ENCODE results near the gene NMRAL1.

NMRAL1 gene

DNA sequence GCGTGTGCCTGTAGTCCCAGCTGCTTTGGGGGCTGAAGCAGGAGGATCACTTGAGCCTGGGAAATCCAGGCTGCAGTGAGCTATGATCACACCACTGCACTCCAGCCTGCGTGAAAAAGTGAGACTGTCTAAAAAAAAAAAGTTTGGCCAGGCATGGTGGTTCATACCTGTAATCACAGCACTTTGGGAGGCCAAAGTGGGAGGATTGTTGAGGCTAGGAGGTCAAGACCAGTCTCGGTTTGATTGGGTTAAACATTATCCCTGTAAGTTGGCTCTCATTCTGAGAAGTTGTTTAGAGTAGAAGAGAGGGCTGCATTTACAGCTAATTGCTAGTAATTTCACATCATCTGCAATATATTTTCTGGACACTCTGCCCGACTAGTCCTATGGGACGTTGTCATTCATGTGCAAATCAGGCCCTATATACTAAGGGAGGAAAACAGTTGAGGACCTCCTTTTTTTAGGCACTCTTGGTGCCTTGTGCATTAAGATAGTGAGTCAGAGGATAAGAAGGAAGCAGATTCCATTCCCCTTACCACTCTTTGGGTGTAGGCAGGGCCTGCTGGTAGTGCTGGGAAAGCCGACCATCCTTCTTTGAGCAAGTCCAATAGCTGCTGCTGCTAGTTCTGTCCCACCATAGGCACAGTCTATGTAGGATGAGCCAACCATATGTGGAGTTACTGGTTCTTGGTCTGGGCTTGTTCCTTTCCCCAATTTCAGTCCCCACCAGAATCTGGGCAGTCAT lies 20.5 kb upstream of the NMRAL1 start:
- TF ChIP-seq ZFP3 (CRISPR knock-in tag; IDR thresholded peaks at IDR 0.05) (no peak), ZC3H10 (CRISPR knock-in tag; IDR thresholded peaks at IDR 0.05) (no peak), TOX (CRISPR knock-in tag; IDR thresholded peaks at IDR 0.05; ENCODE audit: borderline replicate concordance) (no peak), PPARA (CRISPR knock-in tag; IDR thresholded peaks at IDR 0.05; ENCODE audit: borderline replicate concordance) (no peak)
- peak; percentile 87 for ATAC-seq

DNA sequence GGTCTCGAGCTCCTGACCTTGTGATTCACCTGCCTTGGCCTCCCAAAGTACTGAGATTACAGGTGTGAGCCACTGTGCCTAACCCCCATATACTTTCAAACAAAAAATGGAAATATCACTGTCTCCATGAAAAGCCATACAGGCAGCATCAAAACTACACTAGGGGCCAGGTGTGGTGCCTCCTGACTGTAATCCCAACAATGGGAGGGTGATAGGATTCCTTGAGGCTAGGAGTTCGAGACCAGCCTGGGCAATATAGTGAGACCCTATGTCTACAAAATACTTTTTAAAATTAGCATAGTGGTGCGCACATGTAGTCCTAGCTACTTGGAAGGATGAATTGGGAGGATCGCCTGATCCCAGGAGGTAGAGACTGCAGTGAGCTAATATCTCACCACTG lies 17.5 kb upstream of the NMRAL1 start:
- no peak for ATAC-seq
- TF ChIP-seq TOX (CRISPR knock-in tag; IDR thresholded peaks at IDR 0.05; ENCODE audit: borderline replicate concordance) (no peak), ARNTL (CRISPR knock-in tag; IDR thresholded peaks at IDR 0.05; ENCODE audit: borderline replicate concordance, low read depth) (no peak), PPARA (CRISPR knock-in tag; IDR thresholded peaks at IDR 0.05; ENCODE audit: borderline replicate concordance) (no peak), ZFP30 (CRISPR knock-in tag; IDR thresholded peaks at IDR 0.05) (no peak), ZFP3 (CRISPR knock-in tag; IDR thresholded peaks at IDR 0.05) (no peak), ESRRG (CRISPR knock-in tag; IDR thresholded peaks at IDR 0.05) (no peak)
- TF ChIP-seq, protein P1, sequence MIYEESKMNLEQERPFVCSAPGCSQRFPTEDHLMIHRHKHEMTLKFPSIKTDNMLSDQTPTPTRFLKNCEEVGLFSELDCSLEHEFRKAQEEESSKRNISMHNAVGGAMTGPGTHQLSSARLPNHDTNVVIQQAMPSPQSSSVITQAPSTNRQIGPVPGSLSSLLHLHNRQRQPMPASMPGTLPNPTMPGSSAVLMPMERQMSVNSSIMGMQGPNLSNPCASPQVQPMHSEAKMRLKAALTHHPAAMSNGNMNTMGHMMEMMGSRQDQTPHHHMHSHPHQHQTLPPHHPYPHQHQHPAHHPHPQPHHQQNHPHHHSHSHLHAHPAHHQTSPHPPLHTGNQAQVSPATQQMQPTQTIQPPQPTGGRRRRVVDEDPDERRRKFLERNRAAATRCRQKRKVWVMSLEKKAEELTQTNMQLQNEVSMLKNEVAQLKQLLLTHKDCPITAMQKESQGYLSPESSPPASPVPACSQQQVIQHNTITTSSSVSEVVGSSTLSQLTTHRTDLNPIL (CRISPR knock-in tag; IDR thresholded peaks at IDR 0.05; ENCODE audit: low read depth): no peak

DNA sequence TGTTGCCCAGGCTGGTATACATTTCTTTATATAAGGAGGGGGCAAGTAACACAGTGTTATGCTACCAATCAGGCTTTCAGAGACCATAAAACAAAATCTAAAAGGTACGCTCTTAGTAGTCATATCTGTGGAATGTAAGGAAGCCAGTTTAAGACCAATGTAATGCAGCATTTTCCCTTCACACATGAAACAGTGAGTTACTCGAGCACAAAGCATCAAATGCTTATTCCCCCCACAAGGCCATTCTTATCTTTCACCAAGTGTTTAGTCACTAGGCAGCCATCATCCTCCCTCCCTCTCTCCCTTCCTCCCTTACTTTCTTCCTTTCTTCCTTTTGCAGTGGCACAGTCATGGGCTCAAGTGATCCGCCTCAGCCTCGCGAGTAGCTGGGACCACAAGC lies 14.6 kb upstream of the NMRAL1 start:
- peak; percentile 86 for ATAC-seq
- no peak for TF ChIP-seq ZNF565 (CRISPR knock-in tag; conservative IDR thresholded peaks at IDR 0.05; ENCODE audit: low read depth)
- TF ChIP-seq, protein P2, sequence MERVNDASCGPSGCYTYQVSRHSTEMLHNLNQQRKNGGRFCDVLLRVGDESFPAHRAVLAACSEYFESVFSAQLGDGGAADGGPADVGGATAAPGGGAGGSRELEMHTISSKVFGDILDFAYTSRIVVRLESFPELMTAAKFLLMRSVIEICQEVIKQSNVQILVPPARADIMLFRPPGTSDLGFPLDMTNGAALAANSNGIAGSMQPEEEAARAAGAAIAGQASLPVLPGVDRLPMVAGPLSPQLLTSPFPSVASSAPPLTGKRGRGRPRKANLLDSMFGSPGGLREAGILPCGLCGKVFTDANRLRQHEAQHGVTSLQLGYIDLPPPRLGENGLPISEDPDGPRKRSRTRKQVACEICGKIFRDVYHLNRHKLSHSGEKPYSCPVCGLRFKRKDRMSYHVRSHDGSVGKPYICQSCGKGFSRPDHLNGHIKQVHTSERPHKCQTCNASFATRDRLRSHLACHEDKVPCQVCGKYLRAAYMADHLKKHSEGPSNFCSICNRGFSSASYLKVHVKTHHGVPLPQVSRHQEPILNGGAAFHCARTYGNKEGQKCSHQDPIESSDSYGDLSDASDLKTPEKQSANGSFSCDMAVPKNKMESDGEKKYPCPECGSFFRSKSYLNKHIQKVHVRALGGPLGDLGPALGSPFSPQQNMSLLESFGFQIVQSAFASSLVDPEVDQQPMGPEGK (CRISPR knock-in tag; IDR thresholded peaks at IDR 0.05; ENCODE audit: borderline replicate concordance): no peak
- TF ChIP-seq GLIS3 (CRISPR knock-in tag; IDR thresholded peaks at IDR 0.05): no peak
- no peak for TF ChIP-seq BACH2 (CRISPR knock-in tag; IDR thresholded peaks at IDR 0.05; ENCODE audit: borderline replicate concordance)
- TF ChIP-seq ZNF8 (CRISPR knock-in tag; IDR thresholded peaks at IDR 0.05): no peak
- no peak for TF ChIP-seq RARB (CRISPR knock-in tag; IDR thresholded peaks at IDR 0.05)
- TF ChIP-seq, protein P3, sequence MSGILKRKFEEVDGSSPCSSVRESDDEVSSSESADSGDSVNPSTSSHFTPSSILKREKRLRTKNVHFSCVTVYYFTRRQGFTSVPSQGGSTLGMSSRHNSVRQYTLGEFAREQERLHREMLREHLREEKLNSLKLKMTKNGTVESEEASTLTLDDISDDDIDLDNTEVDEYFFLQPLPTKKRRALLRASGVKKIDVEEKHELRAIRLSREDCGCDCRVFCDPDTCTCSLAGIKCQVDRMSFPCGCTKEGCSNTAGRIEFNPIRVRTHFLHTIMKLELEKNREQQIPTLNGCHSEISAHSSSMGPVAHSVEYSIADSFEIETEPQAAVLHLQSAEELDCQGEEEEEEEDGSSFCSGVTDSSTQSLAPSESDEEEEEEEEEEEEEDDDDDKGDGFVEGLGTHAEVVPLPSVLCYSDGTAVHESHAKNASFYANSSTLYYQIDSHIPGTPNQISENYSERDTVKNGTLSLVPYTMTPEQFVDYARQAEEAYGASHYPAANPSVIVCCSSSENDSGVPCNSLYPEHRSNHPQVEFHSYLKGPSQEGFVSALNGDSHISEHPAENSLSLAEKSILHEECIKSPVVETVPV (CRISPR knock-in tag; IDR thresholded peaks at IDR 0.05): no peak
- no peak for TF ChIP-seq ZNF70 (CRISPR knock-in tag; IDR thresholded peaks at IDR 0.05)
- no peak for TF ChIP-seq ARNTL (CRISPR knock-in tag; IDR thresholded peaks at IDR 0.05; ENCODE audit: borderline replicate concordance, low read depth)
- TF ChIP-seq CSDC2 (CRISPR knock-in tag; IDR thresholded peaks at IDR 0.05): no peak
- no peak for TF ChIP-seq ISL1 (CRISPR knock-in tag; IDR thresholded peaks at IDR 0.05)
- no peak for TF ChIP-seq ESRRG (CRISPR knock-in tag; IDR thresholded peaks at IDR 0.05)

DNA sequence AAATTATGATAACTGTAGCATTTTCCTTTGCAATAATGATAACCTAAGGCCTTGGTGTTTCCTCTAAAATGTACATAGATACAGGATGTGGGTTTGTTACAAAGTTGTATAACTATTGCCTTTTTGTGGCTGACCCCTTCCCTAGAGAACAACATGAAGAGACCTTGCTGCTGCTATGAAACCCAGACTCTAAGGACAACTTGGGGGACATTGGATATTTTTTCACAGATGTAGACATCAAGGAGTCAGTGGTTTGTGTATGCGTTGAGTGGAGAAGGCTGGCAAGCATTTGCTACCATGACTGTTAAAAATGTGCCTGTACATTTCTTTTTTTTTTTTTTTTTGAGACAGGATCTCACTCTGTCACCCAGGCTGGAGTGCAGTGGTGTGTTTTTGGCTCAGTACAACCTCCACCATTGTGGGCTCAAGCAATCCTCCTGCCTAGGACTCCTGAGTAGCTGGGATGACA lies 14.1 kb upstream of the NMRAL1 start:
- TF ChIP-seq RARB (CRISPR knock-in tag; IDR thresholded peaks at IDR 0.05) (no peak), ESRRG (CRISPR knock-in tag; IDR thresholded peaks at IDR 0.05) (no peak), ISL1 (CRISPR knock-in tag; IDR thresholded peaks at IDR 0.05) (no peak), BACH2 (CRISPR knock-in tag; IDR thresholded peaks at IDR 0.05; ENCODE audit: borderline replicate concordance) (no peak), ZNF70 (CRISPR knock-in tag; IDR thresholded peaks at IDR 0.05) (no peak), TOX (CRISPR knock-in tag; IDR thresholded peaks at IDR 0.05; ENCODE audit: borderline replicate concordance) (no peak), ZFP3 (CRISPR knock-in tag; IDR thresholded peaks at IDR 0.05) (no peak), SNAI2 (CRISPR knock-in tag; IDR thresholded peaks at IDR 0.05) (no peak), ZNF8 (CRISPR knock-in tag; IDR thresholded peaks at IDR 0.05) (no peak), ZC3H10 (CRISPR knock-in tag; IDR thresholded peaks at IDR 0.05) (no peak), ZFP30 (CRISPR knock-in tag; IDR thresholded peaks at IDR 0.05) (no peak), GLIS3 (CRISPR knock-in tag; IDR thresholded peaks at IDR 0.05) (no peak)
- TF ChIP-seq, protein P3 (CRISPR knock-in tag; IDR thresholded peaks at IDR 0.05): no peak
- TF ChIP-seq, protein P4, sequence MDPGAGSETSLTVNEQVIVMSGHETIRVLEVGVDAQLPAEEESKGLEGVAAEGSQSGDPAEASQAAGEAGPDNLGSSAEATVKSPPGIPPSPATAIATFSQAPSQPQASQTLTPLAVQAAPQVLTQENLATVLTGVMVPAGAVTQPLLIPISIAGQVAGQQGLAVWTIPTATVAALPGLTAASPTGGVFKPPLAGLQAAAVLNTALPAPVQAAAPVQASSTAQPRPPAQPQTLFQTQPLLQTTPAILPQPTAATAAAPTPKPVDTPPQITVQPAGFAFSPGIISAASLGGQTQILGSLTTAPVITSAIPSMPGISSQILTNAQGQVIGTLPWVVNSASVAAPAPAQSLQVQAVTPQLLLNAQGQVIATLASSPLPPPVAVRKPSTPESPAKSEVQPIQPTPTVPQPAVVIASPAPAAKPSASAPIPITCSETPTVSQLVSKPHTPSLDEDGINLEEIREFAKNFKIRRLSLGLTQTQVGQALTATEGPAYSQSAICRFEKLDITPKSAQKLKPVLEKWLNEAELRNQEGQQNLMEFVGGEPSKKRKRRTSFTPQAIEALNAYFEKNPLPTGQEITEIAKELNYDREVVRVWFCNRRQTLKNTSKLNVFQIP (CRISPR knock-in tag; IDR thresholded peaks at IDR 0.05; ENCODE audit: borderline replicate concordance, low read depth): no peak
- TF ChIP-seq, protein P5, sequence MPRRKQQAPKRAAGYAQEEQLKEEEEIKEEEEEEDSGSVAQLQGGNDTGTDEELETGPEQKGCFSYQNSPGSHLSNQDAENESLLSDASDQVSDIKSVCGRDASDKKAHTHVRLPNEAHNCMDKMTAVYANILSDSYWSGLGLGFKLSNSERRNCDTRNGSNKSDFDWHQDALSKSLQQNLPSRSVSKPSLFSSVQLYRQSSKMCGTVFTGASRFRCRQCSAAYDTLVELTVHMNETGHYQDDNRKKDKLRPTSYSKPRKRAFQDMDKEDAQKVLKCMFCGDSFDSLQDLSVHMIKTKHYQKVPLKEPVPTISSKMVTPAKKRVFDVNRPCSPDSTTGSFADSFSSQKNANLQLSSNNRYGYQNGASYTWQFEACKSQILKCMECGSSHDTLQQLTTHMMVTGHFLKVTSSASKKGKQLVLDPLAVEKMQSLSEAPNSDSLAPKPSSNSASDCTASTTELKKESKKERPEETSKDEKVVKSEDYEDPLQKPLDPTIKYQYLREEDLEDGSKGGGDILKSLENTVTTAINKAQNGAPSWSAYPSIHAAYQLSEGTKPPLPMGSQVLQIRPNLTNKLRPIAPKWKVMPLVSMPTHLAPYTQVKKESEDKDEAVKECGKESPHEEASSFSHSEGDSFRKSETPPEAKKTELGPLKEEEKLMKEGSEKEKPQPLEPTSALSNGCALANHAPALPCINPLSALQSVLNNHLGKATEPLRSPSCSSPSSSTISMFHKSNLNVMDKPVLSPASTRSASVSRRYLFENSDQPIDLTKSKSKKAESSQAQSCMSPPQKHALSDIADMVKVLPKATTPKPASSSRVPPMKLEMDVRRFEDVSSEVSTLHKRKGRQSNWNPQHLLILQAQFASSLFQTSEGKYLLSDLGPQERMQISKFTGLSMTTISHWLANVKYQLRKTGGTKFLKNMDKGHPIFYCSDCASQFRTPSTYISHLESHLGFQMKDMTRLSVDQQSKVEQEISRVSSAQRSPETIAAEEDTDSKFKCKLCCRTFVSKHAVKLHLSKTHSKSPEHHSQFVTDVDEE (CRISPR knock-in tag; IDR thresholded peaks at IDR 0.05): no peak
- TF ChIP-seq, protein P2 (CRISPR knock-in tag; IDR thresholded peaks at IDR 0.05; ENCODE audit: borderline replicate concordance): no peak
- ATAC-seq: peak; percentile 69
